ENCODE results near the gene PARN. TPM values are rescaled to one million over a fixed set of nuclear protein-coding genes. Genes with fewer than 3 reads are reported as not detected.

The PARN gene
- total RNA-seq, 2 experiments from 2014 or later: 43.0 to 45.6 TPM

DNA sequence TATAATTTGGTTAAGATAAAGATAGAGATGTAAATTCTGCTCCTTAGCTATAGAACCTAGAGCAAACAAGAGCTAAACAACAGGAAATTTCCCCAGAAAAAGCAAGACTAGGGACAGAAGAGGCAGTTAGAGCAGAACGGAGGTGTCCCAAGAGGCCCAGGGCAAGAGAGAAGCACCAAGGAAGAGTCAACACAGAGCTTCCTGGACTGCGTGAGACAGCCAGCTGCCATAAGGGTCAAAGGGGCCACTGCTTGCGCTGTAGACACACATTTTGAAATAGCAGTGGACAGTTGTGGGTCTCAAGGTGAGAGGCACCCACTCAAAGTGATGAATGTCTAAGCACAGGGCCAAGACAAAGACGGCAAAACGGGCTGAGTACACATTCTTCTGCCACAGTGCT lies 156.6 kb downstream of the PARN start:
- H3K27me3 Mint-ChIP-seq: no peaks in the 10 kb centered on the region
- peaks cover 15% of the 10 kb centered on the region for H3K36me3 Mint-ChIP-seq (ENCODE audit: low read depth)
- DNase-seq (no peak), ATAC-seq (no peak)
- ChIA-PET POLR2A (interaction anchor here (0.9 kb wide), 1 partner anchor 13 kb away, joined by 3 read pairs; no protein-coding TSS in a partner anchor), CTCF (no interaction called here)
- no peaks in the 10 kb centered on the region for H3K4me1 Mint-ChIP-seq (ENCODE audit: low read depth)
- intact Hi-C loops (cut with micrococcal nuclease): no loop called here
- TF ChIP-seq, protein P1, sequence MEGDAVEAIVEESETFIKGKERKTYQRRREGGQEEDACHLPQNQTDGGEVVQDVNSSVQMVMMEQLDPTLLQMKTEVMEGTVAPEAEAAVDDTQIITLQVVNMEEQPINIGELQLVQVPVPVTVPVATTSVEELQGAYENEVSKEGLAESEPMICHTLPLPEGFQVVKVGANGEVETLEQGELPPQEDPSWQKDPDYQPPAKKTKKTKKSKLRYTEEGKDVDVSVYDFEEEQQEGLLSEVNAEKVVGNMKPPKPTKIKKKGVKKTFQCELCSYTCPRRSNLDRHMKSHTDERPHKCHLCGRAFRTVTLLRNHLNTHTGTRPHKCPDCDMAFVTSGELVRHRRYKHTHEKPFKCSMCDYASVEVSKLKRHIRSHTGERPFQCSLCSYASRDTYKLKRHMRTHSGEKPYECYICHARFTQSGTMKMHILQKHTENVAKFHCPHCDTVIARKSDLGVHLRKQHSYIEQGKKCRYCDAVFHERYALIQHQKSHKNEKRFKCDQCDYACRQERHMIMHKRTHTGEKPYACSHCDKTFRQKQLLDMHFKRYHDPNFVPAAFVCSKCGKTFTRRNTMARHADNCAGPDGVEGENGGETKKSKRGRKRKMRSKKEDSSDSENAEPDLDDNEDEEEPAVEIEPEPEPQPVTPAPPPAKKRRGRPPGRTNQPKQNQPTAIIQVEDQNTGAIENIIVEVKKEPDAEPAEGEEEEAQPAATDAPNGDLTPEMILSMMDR (IDR thresholded peaks at IDR 0.05): no peak
- no peak overlapping the region for H3K27ac Mint-ChIP-seq
- no peak overlapping the region for H3K4me3 Mint-ChIP-seq
- peaks cover 2% of the 10 kb centered on the region for H3K9me3 Mint-ChIP-seq

DNA sequence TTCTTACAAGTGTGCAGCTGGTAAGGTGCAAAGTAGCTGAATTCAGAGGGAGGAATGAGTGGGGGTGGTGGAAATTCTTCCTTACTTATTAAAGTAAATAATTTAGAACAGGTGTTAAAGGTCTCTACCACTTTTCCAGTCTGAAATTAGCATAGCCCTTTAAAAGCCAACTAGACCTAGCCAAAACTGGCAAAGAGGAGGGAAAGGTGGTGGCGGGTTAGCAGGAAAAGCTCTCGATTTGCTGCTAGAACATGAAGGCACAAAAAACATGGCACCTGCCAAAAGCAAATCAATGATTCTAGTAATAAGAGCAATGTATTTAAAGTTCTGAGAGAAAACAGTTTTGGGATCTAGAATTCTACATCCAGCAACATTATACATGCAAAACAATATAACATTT lies 157.7 kb downstream of the PARN start:
- ChIA-PET POLR2A (no interaction called here), CTCF (no interaction called here)
- TF ChIP-seq, protein P1 (IDR thresholded peaks at IDR 0.05): no peak
- Mint-ChIP-seq H3K27me3 (no peaks in the 10 kb centered on the region), H3K4me3 (no peak overlapping the region), H3K36me3 (ENCODE audit: low read depth) (peaks cover 17% of the 10 kb centered on the region), H3K9me3 (no peaks in the 10 kb centered on the region), H3K4me1 (ENCODE audit: low read depth) (no peaks in the 10 kb centered on the region), H3K27ac (no peak overlapping the region)
- intact Hi-C loops (cut with micrococcal nuclease): no loop called here
- no peak for DNase-seq
- ATAC-seq: no peak

DNA sequence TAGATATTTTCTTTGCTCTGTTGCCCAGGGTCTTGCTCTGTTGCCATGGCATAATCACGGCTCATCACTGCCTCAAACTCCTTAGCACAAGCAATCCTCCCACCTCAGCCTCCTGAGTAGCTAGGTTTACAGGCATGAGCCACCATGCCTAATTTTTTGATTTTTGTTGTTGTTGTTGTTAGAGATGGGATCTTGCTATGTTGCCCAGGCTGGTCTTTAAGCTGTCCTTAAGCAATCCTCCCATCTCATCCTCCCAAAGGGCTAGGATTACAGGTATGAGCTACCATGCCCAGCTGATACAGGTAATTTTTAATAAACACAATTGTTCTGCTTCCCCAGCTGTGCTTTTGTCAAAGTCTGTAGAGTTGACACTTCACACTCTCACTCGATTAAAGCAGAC lies 159.3 kb downstream of the PARN start:
- Mint-ChIP-seq H3K4me1 (ENCODE audit: low read depth) (no peaks in the 10 kb centered on the region), H3K9me3 (no peaks in the 10 kb centered on the region), H3K4me3 (no peak overlapping the region), H3K27me3 (no peaks in the 10 kb centered on the region), H3K36me3 (ENCODE audit: low read depth) (peaks cover 17% of the 10 kb centered on the region), H3K27ac (no peak overlapping the region)
- intact Hi-C loops (cut with micrococcal nuclease): no loop called here
- TF ChIP-seq, protein P1 (IDR thresholded peaks at IDR 0.05): no peak
- no peak for ATAC-seq
- no peak for DNase-seq
- ChIA-PET POLR2A (no interaction called here), CTCF (no interaction called here)

DNA sequence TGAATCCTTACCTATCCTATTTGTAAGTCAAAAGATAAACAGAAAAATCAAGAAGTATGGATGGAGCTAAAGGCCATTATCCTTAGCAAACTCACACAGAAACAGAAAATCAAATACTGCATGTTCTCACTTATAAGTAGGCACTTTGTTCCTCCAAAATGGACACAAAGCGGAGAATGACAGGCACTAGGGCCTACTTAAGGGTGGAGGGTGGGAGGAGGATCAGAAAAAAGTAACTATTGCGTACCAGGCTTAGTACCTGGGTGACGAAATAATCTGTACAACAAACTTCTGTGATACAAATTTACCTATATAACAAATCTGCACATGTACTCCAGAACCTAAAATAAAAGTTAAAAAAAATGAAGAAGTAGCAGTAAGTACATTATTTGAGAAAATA lies 164.3 kb downstream of the PARN start:
- Mint-ChIP-seq H3K36me3 (ENCODE audit: low read depth) (peaks cover 37% of the 10 kb centered on the region), H3K9me3 (peaks cover 5% of the 10 kb centered on the region), H3K27ac (no peak overlapping the region), H3K4me3 (no peak overlapping the region), H3K27me3 (no peaks in the 10 kb centered on the region), H3K4me1 (ENCODE audit: low read depth) (no peaks in the 10 kb centered on the region)
- no peak for DNase-seq
- ATAC-seq: no peak
- ChIA-PET CTCF (no interaction called here), POLR2A (no interaction called here)
- TF ChIP-seq, protein P1 (IDR thresholded peaks at IDR 0.05): no peak
- intact Hi-C loops (cut with micrococcal nuclease): no loop called here

DNA sequence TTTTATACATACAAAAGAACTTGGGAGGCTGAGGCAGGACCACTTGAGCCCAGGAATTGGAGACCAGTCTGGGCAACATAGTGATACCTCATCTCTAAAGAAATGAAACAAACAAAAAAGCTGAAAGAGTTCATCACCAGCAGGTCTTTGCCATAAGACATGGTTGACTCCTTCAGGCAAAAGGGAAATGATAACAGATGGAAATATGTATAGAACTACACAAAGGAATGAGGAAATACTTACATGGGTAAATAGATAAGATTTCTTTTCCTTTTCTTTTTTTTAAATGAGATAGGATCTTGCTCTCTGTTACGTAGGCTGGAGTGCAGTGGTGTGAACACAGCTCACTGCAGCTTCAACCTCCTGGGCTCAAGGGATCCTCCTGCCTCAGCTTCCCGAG lies 165.3 kb downstream of the PARN start:
- TF ChIP-seq, protein P1 (IDR thresholded peaks at IDR 0.05): no peak
- ChIA-PET CTCF (interaction anchor here (0.6 kb wide), 1 partner anchor 591 kb away, joined by 3 read pairs; no protein-coding TSS in a partner anchor), POLR2A (no interaction called here)
- DNase-seq (no peak), ATAC-seq (no peak)
- H3K4me1 Mint-ChIP-seq (ENCODE audit: low read depth): no peaks in the 10 kb centered on the region
- peaks cover 5% of the 10 kb centered on the region for H3K9me3 Mint-ChIP-seq
- peaks cover 39% of the 10 kb centered on the region for H3K36me3 Mint-ChIP-seq (ENCODE audit: low read depth)
- intact Hi-C loops (cut with micrococcal nuclease): no loop called here
- H3K27ac Mint-ChIP-seq: no peak overlapping the region
- no peaks in the 10 kb centered on the region for H3K27me3 Mint-ChIP-seq
- no peak overlapping the region for H3K4me3 Mint-ChIP-seq
